BE2C (cell line): ENCODE results near the gene TST.

ENCODE experiments used
- DNase-seq: peaks from one replicate; pipeline ENCODE4 v3.0.0-alpha.2; 2020
- H3K27me3 ChIP-seq: fragments of 250-450 bp; sonication (Bioruptor Pico); 2 replicates; pipeline ENCODE4 v1.5.1; 2020; ENCODE audit warnings: mild to moderate bottlenecking
- H3K36me3 ChIP-seq: fragments of 250-450 bp; sonication (Bioruptor Pico); 2 replicates; pipeline ENCODE4 v1.5.1; 2020; ENCODE audit warnings: mild to moderate bottlenecking
- H3K4me1 ChIP-seq: fragments of 250-450 bp; sonication (Bioruptor Pico); 2 replicates; pipeline ENCODE4 v1.5.1; 2020
- H3K4me3 ChIP-seq: 2 replicates; pipeline ENCODE4 v1.5.1; 2011; ENCODE audit warnings: low read depth, low read length
- H3K9me3 ChIP-seq: fragments of 250-450 bp; sonication (Bioruptor Pico); 2 replicates; pipeline ENCODE4 v1.5.1; 2020
- CTCF ChIP-seq: IDR thresholded peaks from 2 replicates; pipeline ENCODE4 v1.5.1; 2012; ENCODE audit warnings: mild to moderate bottlenecking, low read depth, low read length

Gene TST

GRCh38 chr22:37059876-37060449 lies 40.7 kb upstream of the TST start:
- H3K9me3 ChIP-seq, result no peaks in the 10 kb centered on the region
- H3K27me3 ChIP-seq, result no peaks in the 10 kb centered on the region
- DNase-seq, result peak; percentile 42
- TF ChIP-seq CTCF, result no peak
- H3K36me3 ChIP-seq, result peaks cover 8% of the 10 kb centered on the region
- H3K4me1 ChIP-seq, result peaks cover 12% of the 10 kb centered on the region
- no peak overlapping the region for H3K4me3 ChIP-seq

- H3K4me3 ChIP-seq, result no peak overlapping the region
- TF ChIP-seq CTCF, result no peak
- no peaks in the 10 kb centered on the region for H3K27me3 ChIP-seq
- H3K36me3 ChIP-seq, result peaks cover 8% of the 10 kb centered on the region
- no peaks in the 10 kb centered on the region for H3K9me3 ChIP-seq
- H3K4me1 ChIP-seq, result peaks cover 12% of the 10 kb centered on the region
- DNase-seq, result no peak
Observed at GRCh38 chr22:37058917-37059701, 39.9 kb upstream of the TST start.

GRCh38 chr22:37057796-37058510 lies 38.7 kb upstream of the TST start:
- Histone ChIP-seq H3K36me3 (peaks cover 8% of the 10 kb centered on the region), H3K9me3 (no peaks in the 10 kb centered on the region), H3K4me1 (peaks cover 10% of the 10 kb centered on the region), H3K4me3 (no peak overlapping the region), H3K27me3 (no peaks in the 10 kb centered on the region)
- no peak for DNase-seq
- no peak for TF ChIP-seq CTCF

- TF ChIP-seq CTCF, result no peak
- Histone ChIP-seq H3K4me3 (no peak overlapping the region), H3K27me3 (no peaks in the 10 kb centered on the region), H3K4me1 (peaks cover 5% of the 10 kb centered on the region), H3K9me3 (no peaks in the 10 kb centered on the region), H3K36me3 (peaks cover 8% of the 10 kb centered on the region)
- no peak for DNase-seq
Observed at GRCh38 chr22:37057226-37057625, 38.0 kb upstream of the TST start.

- DNase-seq, result no peak
- no peak overlapping the region for H3K4me3 ChIP-seq
- H3K9me3 ChIP-seq, result no peaks in the 10 kb centered on the region
- H3K27me3 ChIP-seq, result no peaks in the 10 kb centered on the region
- no peak for TF ChIP-seq CTCF
- peaks cover 5% of the 10 kb centered on the region for H3K4me1 ChIP-seq
- peaks cover 8% of the 10 kb centered on the region for H3K36me3 ChIP-seq
Observed at GRCh38 chr22:37056246-37056645, 37.0 kb upstream of the TST start.
